Subcutaneous adipose tissue (tissue), 4 donors: ENCODE data around the gene C1QTNF4. TPM values are rescaled to one million over a fixed set of nuclear protein-coding genes. Genes with fewer than 3 reads are reported as not detected.

Source experiments
- CTCF ChIP-seq: fragments of 450-650 bp; IDR thresholded peaks from one replicate; pipeline ENCODE4 v1.5.1; 2016; ENCODE audit warnings: low read depth, mild to moderate bottlenecking, control low read depth, antibody characterized with exemption, moderate library complexity
- small RNA-seq: library from RNA; depleted of rRNA; stranded (forward); fragments of <200 nt; gene quantifications from one replicate; pipeline ENCODE3, GENCODE V24; 2016
- total RNA-seq, 4 donors: library from RNA; depleted of rRNA; stranded (reverse); fragments of >200 nt; gene quantifications; one replicate each; pipeline ENCODE4 v1.1.0, GENCODE V29; 2016

C1QTNF4 gene
- total RNA-seq, 4 donors from 2014 or later = 0.82 to 2.6 (median 1.3) TPM

- TF ChIP-seq CTCF = no peak
Measured at GRCh38 chr11:47550288-47551047, 43.7 kb downstream of the C1QTNF4 start.

- TF ChIP-seq CTCF = no peak
Measured at GRCh38 chr11:47545298-47545697, 48.9 kb downstream of the C1QTNF4 start.

GRCh38 chr11:47541070-47541469 lies 53.1 kb downstream of the C1QTNF4 start:
- TF ChIP-seq CTCF = no peak

GRCh38 chr11:47539681-47540039 lies 54.6 kb downstream of the C1QTNF4 start:
- TF ChIP-seq CTCF = no peak

Small RNA genes lying within 50 kb of the gene (small RNA-seq; reads per million reads assigned to genes)
- gene RN7SL652P (not detected), gene RNU5E-10P (not detected)

Other genes starting within 250 kb of the C1QTNF4 start
- gene MYBPC3, start 241.7 kb downstream of the C1QTNF4 start, total RNA-seq = under 1 TPM in 1 of 4 donors, not detected in 3; 0.17 TPM
- 10 to 100 TPM; 20.3 to 92.3 (median 32.6) TPM for gene SPI1, start 215.9 kb downstream of the C1QTNF4 start, total RNA-seq
- gene SLC39A13, start 185.8 kb downstream of the C1QTNF4 start, total RNA-seq = 10 to 100 TPM; 21.2 to 52.6 (median 46.0) TPM
- gene PSMC3, start 168.0 kb downstream of the C1QTNF4 start, total RNA-seq = 100 to 1,000 TPM in 2 of 4 donors, 10 to 100 TPM in 2; 67.3 to 156 (median 102) TPM
- gene RAPSN, start 145.3 kb downstream of the C1QTNF4 start, total RNA-seq = not detected
- gene CELF1, start 41.3 kb downstream of the C1QTNF4 start, total RNA-seq = 100 to 1,000 TPM in 3 of 4 donors, 10 to 100 TPM in 1; 93.8 to 153 (median 121) TPM
- 100 to 1,000 TPM; 109 to 208 (median 121) TPM for gene PTPMT1, start 28.8 kb downstream of the C1QTNF4 start, total RNA-seq
- gene KBTBD4, start 15.4 kb downstream of the C1QTNF4 start, total RNA-seq = 10 to 100 TPM in 3 of 4 donors, 1 to 10 TPM in 1; 9.6 to 20.3 (median 18.3) TPM
- gene NDUFS3, start 15.3 kb downstream of the C1QTNF4 start, total RNA-seq = 10 to 100 TPM; 52.0 to 73.8 (median 53.7) TPM
- gene FAM180B, start 7.7 kb downstream of the C1QTNF4 start, total RNA-seq = 1 to 10 TPM in 3 of 4 donors, under 1 TPM in 1; 0.82 to 4.6 (median 1.7) TPM
- 10 to 100 TPM; 43.3 to 66.4 (median 44.7) TPM for gene MTCH2, start 48.1 kb upstream of the C1QTNF4 start, total RNA-seq
- gene AGBL2, start 121.0 kb upstream of the C1QTNF4 start, total RNA-seq = under 1 TPM in 2 of 4 donors, not detected in 2; 0.22 to 0.85 TPM
- 100 to 1,000 TPM; 132 to 214 (median 171) TPM for gene FNBP4, start 172.9 kb upstream of the C1QTNF4 start, total RNA-seq